Neural cell (in vitro differentiated cells): ENCODE results near the gene GLRA1.

Experiments
- CTCF ChIP-seq: fragments of 450-650 bp; IDR thresholded peaks from 2 replicates; pipeline ENCODE4 v1.5.1; 2014; ENCODE audit warnings: antibody characterized with exemption, mild to moderate bottlenecking, moderate library complexity; ENCODE audit not compliant: poor library complexity, severe bottlenecking
- EZH2 ChIP-seq: fragments of 200-600, 300-800 bp; shearing (Covaris generic), sonication (generic); IDR thresholded peaks from 2 replicates; pipeline ENCODE4 v1.6.1; 2014; ENCODE audit warnings: antibody characterized with exemption, low read length, borderline replicate concordance, mild to moderate bottlenecking; ENCODE audit not compliant: insufficient read depth, poor library complexity, severe bottlenecking

- TF ChIP-seq CTCF (no peak), EZH2 (no peak)
Measured at GRCh38 chr5:151815051-151815450, 109.6 kb downstream of the GLRA1 start.
